TTC549 (cell line): Measurements from ENCODE around the gene BCAS4.

Source experiments
- FAIRE-seq: peaks from 2 replicates; lab custom pipeline; 2012; peaks lifted over from hg19 to GRCh38; lab: Jason Lieb, UNC

Gene BCAS4

GRCh38 chr20:50911716-50912115 is 116.9 kb downstream of the BCAS4 start:
- FAIRE-seq: no peak

GRCh38 chr20:50913690-50914375 is 119.0 kb downstream of the BCAS4 start:
- FAIRE-seq: no peak

GRCh38 chr20:50915424-50915823 is 120.6 kb downstream of the BCAS4 start:
- FAIRE-seq: no peak

- no peak for FAIRE-seq
Observed at GRCh38 chr20:50916257-50916656, 121.4 kb downstream of the BCAS4 start.

- no peak for FAIRE-seq
Observed at GRCh38 chr20:50916934-50917333, 122.1 kb downstream of the BCAS4 start.

- no peak for FAIRE-seq
Observed at GRCh38 chr20:50918403-50918802, 123.5 kb downstream of the BCAS4 start.

GRCh38 chr20:50919567-50919966 is 124.7 kb downstream of the BCAS4 start:
- FAIRE-seq: no peak

- no peak for FAIRE-seq
Observed at GRCh38 chr20:50920997-50921396, 126.1 kb downstream of the BCAS4 start.

- no peak for FAIRE-seq
Observed at GRCh38 chr20:50921803-50922501, 127.1 kb downstream of the BCAS4 start.

- no peak for FAIRE-seq
Observed at GRCh38 chr20:50924261-50924920, 129.5 kb downstream of the BCAS4 start.

- FAIRE-seq: no peak
Observed at GRCh38 chr20:50926530-50926929, 131.7 kb downstream of the BCAS4 start.
